Upper lobe of left lung (tissue), 6 donors: ENCODE measurements around the gene MTPN. TPM values are rescaled to one million over a fixed set of nuclear protein-coding genes. Genes with fewer than 3 reads are reported as not detected.

Source experiments
- ATAC-seq, 2 donors: fragments of 200-7000 bp; cut with Tn5 transposase; one replicate each; pipeline ENCODE4 v1.9.1; 2022; ENCODE audit warnings: mild to moderate bottlenecking in 2 of 2, moderate library complexity in 2 of 2; ENCODE audit not compliant: low FRiP score in 2 of 2
- DNase-seq, 2 donors: peaks; one replicate each; pipeline ENCODE4 v3.0.0-alpha.2; 2019 to 2020
- H3K27ac ChIP-seq, 4 donors: fragments of 200-600 bp; sonication (generic); one replicate each; pipeline ENCODE4 v1.5.1; 2016 to 2019
- H3K27me3 ChIP-seq, 4 donors: fragments of 200-600 bp; sonication (generic); one replicate each; pipeline ENCODE4 v1.5.1; 2017 to 2019
- H3K36me3 ChIP-seq, 4 donors: fragments of 200-600 bp; sonication (generic); one replicate each; pipeline ENCODE4 v1.5.1; 2016 to 2019
- H3K4me1 ChIP-seq, 4 donors: fragments of 200-600 bp; sonication (generic); one replicate each; pipeline ENCODE4 v1.5.1; 2018 to 2019
- H3K4me3 ChIP-seq, 4 donors: fragments of 200-600 bp; sonication (generic); one replicate each; pipeline ENCODE4 v1.5.1; 2017 to 2019; ENCODE audit warnings: mild to moderate bottlenecking in 2 of 4, moderate library complexity in 1 of 4
- H3K9me3 ChIP-seq, 4 donors: fragments of 200-600 bp; sonication (generic); one replicate each; pipeline ENCODE4 v1.5.1; 2018 to 2019
- EP300 ChIP-seq, 4 donors: sonication (generic); formaldehyde crosslinking; IDR thresholded peaks; one replicate each; pipeline ENCODE4 v1.5.1; 2017; ENCODE audit warnings: antibody characterized with exemption in 4 of 4, control low read depth in 2 of 4
- POLR2A ChIP-seq, 4 donors: fragments of 450-650 bp; IDR thresholded peaks; one replicate each; pipeline ENCODE4 v1.5.1; 2016 to 2017; ENCODE audit warnings: antibody characterized with exemption in 4 of 4, mild to moderate bottlenecking in 2 of 4
- POLR2AphosphoS5 ChIP-seq, 2 donors: sonication (generic); formaldehyde crosslinking; IDR thresholded peaks; one replicate each; pipeline ENCODE4 v1.5.1; 2017; ENCODE audit warnings: antibody characterized with exemption in 2 of 2
- WGBS, 2 donors: methylation state at CpG; one replicate each; pipeline ENCODE4 v1.1.5; 2017 to 2018; 5-methylcytosine and 5-hydroxymethylcytosine counted together
- total RNA-seq, 6 donors: library from RNA; depleted of rRNA in 4 of 6; stranded (reverse); fragments of >200 nt in 4 of 6; gene quantifications; one replicate each; pipeline versions ENCODE4 v1.1.0 to v1.2.1, GENCODE V29; 2016 to 2021
- TF ChIP-seq, protein P1 (sequence below), 6 experiments: fragments of 450-650 bp in 4 of 6; fragments of 200-600 bp in 2 of 6; sonication (generic) in 2 of 6; IDR thresholded peaks; one replicate each; pipeline ENCODE4 v1.5.1; 2016 to 2019; ENCODE audit warnings: antibody characterized with exemption in 6 of 6
- donor health status: DM: no; HTN: no; CAD: no; lungs with moderate emphysema.
- donor health status: DM: no; HTN: yes; CAD: no; lungs with severe emphysema.

Gene MTPN
- total RNA-seq, 6 donors from 2014 or later = 34.2 to 145 (median 87.3) TPM

DNA sequence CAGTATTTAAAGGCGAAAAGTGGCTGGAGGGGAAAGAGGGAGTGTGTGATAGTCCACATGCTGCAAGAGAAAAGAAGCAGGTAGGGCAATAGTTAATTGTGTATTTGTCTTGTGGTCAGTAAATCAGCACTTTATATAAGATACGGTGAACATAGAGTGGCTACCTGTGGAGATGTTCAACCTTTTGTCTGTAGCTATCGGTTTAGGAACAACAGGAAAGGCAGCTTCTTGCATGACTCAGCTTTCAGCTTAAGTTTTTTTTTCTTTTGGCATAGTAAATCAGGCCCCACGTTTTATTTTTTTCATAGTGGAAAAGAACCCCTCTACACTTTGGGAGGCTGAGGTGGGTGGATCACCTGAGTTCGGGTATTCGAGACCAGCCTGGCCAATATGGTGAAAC, 14.2 kb upstream of the MTPN start:
- no peaks in the 10 kb centered on the region for H3K27me3 ChIP-seq
- H3K27ac ChIP-seq = no peak overlapping the region
- no peaks in the 10 kb centered on the region for H3K36me3 ChIP-seq
- H3K9me3 ChIP-seq = no peaks in the 10 kb centered on the region
- DNase-seq (no peak), ATAC-seq (no peak)
- H3K4me3 ChIP-seq = no peak overlapping the region
- WGBS, 2 donors = 62 to 71% methylated on average over 6 of the region's 6 CpGs
- TF ChIP-seq EP300 (IDR thresholded peaks at IDR 0.05) = no peak
- TF ChIP-seq POLR2A (IDR thresholded peaks at IDR 0.05) = no peak
- TF ChIP-seq, protein P1, sequence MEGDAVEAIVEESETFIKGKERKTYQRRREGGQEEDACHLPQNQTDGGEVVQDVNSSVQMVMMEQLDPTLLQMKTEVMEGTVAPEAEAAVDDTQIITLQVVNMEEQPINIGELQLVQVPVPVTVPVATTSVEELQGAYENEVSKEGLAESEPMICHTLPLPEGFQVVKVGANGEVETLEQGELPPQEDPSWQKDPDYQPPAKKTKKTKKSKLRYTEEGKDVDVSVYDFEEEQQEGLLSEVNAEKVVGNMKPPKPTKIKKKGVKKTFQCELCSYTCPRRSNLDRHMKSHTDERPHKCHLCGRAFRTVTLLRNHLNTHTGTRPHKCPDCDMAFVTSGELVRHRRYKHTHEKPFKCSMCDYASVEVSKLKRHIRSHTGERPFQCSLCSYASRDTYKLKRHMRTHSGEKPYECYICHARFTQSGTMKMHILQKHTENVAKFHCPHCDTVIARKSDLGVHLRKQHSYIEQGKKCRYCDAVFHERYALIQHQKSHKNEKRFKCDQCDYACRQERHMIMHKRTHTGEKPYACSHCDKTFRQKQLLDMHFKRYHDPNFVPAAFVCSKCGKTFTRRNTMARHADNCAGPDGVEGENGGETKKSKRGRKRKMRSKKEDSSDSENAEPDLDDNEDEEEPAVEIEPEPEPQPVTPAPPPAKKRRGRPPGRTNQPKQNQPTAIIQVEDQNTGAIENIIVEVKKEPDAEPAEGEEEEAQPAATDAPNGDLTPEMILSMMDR (IDR thresholded peaks at IDR 0.05) = no peak
- TF ChIP-seq POLR2AphosphoS5 (IDR thresholded peaks at IDR 0.05) = no peak
- no peaks in the 10 kb centered on the region for H3K4me1 ChIP-seq

DNA sequence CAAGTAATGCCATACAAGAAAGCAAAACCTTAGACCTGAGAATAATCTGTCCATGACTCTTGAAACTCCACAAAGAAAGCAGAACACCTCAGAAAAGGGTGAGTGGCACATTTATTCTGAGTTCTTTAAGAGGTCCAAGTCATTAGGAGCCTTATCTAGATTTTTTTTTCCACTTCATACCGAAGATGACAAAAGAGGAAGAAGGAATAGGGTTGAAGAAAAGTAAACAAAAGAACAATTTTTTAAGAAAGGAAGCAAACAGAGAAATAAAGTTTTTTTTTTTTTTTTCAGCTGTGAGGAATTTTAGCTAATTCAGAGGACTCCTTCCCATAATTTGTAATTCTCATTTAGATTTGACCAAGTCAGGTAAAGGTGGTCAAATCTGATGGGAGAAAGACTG, 13.1 kb upstream of the MTPN start:
- Histone ChIP-seq H3K9me3 (no peaks in the 10 kb centered on the region), H3K36me3 (no peaks in the 10 kb centered on the region), H3K27me3 (no peaks in the 10 kb centered on the region), H3K4me1 (no peaks in the 10 kb centered on the region), H3K27ac (no peak overlapping the region), H3K4me3 (no peak overlapping the region)
- whole genome bisulfite sequencing, 2 donors = 18 to 21% methylated on average over 1 of the region's 1 CpG
- DNase-seq (no peak), ATAC-seq (no peak)
- TF ChIP-seq, protein P1 (IDR thresholded peaks at IDR 0.05) = no peak
- TF ChIP-seq POLR2AphosphoS5 (IDR thresholded peaks at IDR 0.05) (no peak), EP300 (IDR thresholded peaks at IDR 0.05) (no peak), POLR2A (IDR thresholded peaks at IDR 0.05) (no peak)

DNA sequence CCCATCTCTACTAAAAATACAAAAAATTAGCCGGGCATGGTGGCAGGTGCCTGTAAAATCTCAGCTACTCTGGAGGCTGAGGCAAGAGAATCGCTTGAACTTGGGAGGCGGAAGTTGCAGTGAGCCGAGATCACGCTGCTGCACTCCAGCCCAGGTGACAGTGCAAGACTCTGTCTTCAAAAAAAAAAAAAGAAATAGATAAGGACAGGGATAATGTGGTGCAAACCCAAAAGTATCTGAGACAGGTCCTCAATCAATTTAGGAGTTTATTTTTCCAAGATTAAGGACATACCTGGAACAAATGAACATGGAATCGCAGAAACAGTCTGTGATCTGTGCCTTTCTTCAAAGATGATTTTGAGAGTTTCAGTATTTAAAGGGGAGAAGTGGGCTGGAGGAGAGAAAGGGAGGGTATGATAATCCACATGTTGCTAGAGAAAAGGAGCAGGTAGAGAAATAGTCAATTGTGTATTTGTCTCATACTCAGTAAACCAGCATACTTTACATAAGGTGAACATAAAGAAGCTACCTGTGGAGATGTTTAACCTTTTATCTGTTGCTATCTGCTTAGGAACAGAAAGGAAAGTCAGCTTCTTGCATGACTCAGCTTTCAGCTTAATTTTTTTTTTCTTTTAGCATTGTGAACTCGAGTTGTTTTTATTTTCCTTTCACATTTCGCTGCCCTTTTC, 4.9 kb upstream of the MTPN start:
- no peak for DNase-seq
- no peak for TF ChIP-seq EP300 (IDR thresholded peaks at IDR 0.05)
- no peak for TF ChIP-seq POLR2A (IDR thresholded peaks at IDR 0.05)
- TF ChIP-seq POLR2AphosphoS5 (IDR thresholded peaks at IDR 0.05) = no peak
- TF ChIP-seq, protein P1 (IDR thresholded peaks at IDR 0.05) = no peak
- H3K36me3 ChIP-seq = no peaks in the 10 kb centered on the region
- H3K4me3 ChIP-seq = no peak overlapping the region
- H3K27me3 ChIP-seq = no peaks in the 10 kb centered on the region
- H3K4me1 ChIP-seq = peaks cover 10 to 16% (median 15%) of the 10 kb centered on the region in 4 donors
- ATAC-seq = no peak
- H3K27ac ChIP-seq = peak overlapping the region in 1 of 4 donors; percentile 74
- no peaks in the 10 kb centered on the region for H3K9me3 ChIP-seq
- 78 to 80% methylated on average over 8 of the region's 8 CpGs for WGBS, 2 donors

DNA sequence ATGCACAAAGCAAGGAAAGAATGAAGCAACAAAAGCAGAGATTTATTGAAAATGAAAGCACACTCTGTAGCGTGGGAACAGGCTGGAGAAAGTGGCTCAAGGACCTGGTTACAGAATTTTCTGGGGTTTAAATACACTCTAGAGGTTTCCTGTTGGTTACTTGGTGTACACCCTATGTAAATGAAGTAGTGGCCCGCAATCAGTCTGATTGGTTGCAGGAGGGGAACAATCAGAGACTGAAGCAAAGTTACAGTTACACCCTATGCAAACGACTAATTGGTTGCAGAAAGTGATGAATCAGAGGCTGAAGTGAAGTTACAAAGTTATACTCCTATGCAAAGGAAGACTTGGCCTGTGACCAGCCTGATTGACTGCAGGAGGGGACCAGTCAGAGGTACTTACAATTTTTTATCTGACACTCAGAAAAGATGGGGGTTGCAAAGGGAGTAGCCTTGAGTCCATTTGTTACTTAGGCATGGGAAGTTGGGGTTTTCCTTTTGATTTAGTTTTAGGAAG, 3.6 kb upstream of the MTPN start:
- peak overlapping the region; percentile 54 to 76 (median 72) for H3K27ac ChIP-seq

DNA sequence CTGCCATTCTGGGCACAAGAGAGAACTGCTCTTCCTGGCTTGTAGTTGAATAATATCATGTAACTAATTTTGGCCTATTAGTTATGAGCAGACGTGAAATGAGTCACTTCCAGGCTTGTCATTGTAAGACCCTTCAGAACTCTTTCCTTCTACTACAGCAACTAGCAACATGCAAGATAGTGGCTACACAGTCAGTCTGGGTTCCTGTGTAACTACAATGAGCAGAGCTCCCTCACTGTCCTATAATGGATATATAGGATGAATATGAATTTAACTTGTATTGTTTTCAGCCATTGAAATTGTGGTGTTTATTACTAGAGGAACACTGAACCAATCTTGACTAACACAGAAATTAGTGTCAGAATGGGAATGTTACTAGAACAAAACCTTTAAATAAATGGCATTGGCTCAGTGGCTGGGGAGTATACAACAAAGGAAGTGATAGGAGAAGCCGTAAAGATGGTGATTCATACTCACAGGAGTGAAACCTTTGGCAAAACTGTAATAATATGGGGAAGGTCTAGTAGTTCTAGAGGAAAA, 2.9 kb upstream of the MTPN start:
- no peak for ATAC-seq
- Histone ChIP-seq H3K27ac (peak overlapping the region; percentile 54 to 76 (median 72)), H3K27me3 (no peaks in the 10 kb centered on the region), H3K4me3 (peak overlapping the region in 2 of 4 donors; percentile 1 to 18), H3K36me3 (no peaks in the 10 kb centered on the region), H3K4me1 (peaks cover 22 to 31% (median 29%) of the 10 kb centered on the region in 4 donors), H3K9me3 (no peaks in the 10 kb centered on the region)
- 58 to 67% methylated on average over 2 of the region's 2 CpGs for WGBS, 2 donors
- DNase-seq = no peak
- TF ChIP-seq, protein P1 (IDR thresholded peaks at IDR 0.05) = no peak
- TF ChIP-seq EP300 (IDR thresholded peaks at IDR 0.05) (no peak), POLR2A (IDR thresholded peaks at IDR 0.05) (no peak), POLR2AphosphoS5 (IDR thresholded peaks at IDR 0.05) (no peak)

More for the DNA sequence above, 3.6 kb upstream of the MTPN start:
- peak in 1 of 4 donors; percentile 42 for TF ChIP-seq POLR2A (IDR thresholded peaks at IDR 0.05)
- no peak for TF ChIP-seq POLR2AphosphoS5 (IDR thresholded peaks at IDR 0.05)
- peak overlapping the region in 2 of 4 donors; percentile 1 to 18 for H3K4me3 ChIP-seq
- H3K36me3 ChIP-seq = no peaks in the 10 kb centered on the region
- H3K27me3 ChIP-seq = no peaks in the 10 kb centered on the region
- 20 to 44% methylated on average over 3 of the region's 3 CpGs for WGBS, 2 donors
- ATAC-seq (peak; percentile 38 to 41), DNase-seq (peak in 1 of 2 donors; percentile 56)
- no peaks in the 10 kb centered on the region for H3K9me3 ChIP-seq
- peaks cover 16 to 25% (median 22%) of the 10 kb centered on the region in 4 donors for H3K4me1 ChIP-seq
